Fibroblast of lung (primary cell): ENCODE data around the gene SURF4. TPM values are rescaled to one million over a fixed set of nuclear protein-coding genes. Genes with fewer than 3 reads are reported as not detected.

Experiments
- DNase-seq, 2 donors: peaks; one replicate each; pipeline versions ENCODE4 v3.0.0 to v3.0.0-alpha.2; 2010; ENCODE audit warnings: low read depth in 2 of 2
- H2AFZ ChIP-seq: 2 replicates; pipeline ENCODE4 v1.5.1; 2012; ENCODE audit warnings: low read length, control low read depth, inconsistent platforms
- H3K27ac ChIP-seq: 2 replicates; pipeline ENCODE4 v1.5.1; 2011; ENCODE audit warnings: low read length, control low read depth; ENCODE audit not compliant: insufficient read depth
- H3K27me3 ChIP-seq: 2 replicates; pipeline ENCODE4 v1.5.1; 2011; ENCODE audit warnings: mild to moderate bottlenecking, low read length; ENCODE audit not compliant: control insufficient read depth, insufficient read depth
- H3K36me3 ChIP-seq: 2 replicates; pipeline ENCODE4 v1.5.1; 2011; ENCODE audit warnings: low read length; ENCODE audit not compliant: control insufficient read depth, insufficient read depth
- H3K4me1 ChIP-seq: 2 replicates; pipeline ENCODE4 v1.5.1; 2011; ENCODE audit warnings: low read length; ENCODE audit not compliant: control insufficient read depth, insufficient read depth; ENCODE audit errors: extremely low read depth
- H3K4me2 ChIP-seq: 2 replicates; pipeline ENCODE4 v1.5.1; 2011; ENCODE audit warnings: low read length, control low read depth; ENCODE audit not compliant: insufficient read depth; ENCODE audit errors: extremely low read depth
- H3K4me3 ChIP-seq, 4 experiments: fragments of 200-600 bp in 1 of 4; sonication (generic) in 1 of 4; replicated peaks in 1 of 4; 2 replicates each; pipeline ENCODE4 v1.5.1; 2011 to 2016; ENCODE audit warnings: low read length in 4 of 4, low read depth in 3 of 4, mild to moderate bottlenecking in 3 of 4, control low read depth in 2 of 4, inconsistent platforms in 1 of 4, mixed read lengths in 1 of 4; ENCODE audit not compliant: insufficient read depth in 1 of 4; ENCODE audit errors: control extremely low read depth in 1 of 4
- H3K79me2 ChIP-seq: 2 replicates; pipeline ENCODE4 v1.5.1; 2012; ENCODE audit warnings: mild to moderate bottlenecking, low read length, inconsistent platforms; ENCODE audit not compliant: control insufficient read depth, insufficient read depth
- H3K9ac ChIP-seq: 2 replicates; pipeline ENCODE4 v1.5.1; 2011; ENCODE audit warnings: mild to moderate bottlenecking, low read length, control low read depth; ENCODE audit not compliant: insufficient read depth
- H3K9me3 ChIP-seq: 2 replicates; pipeline ENCODE4 v1.5.1; 2012; ENCODE audit warnings: low read depth, low read length; ENCODE audit not compliant: control insufficient read depth, insufficient read depth
- H4K20me1 ChIP-seq: 2 replicates; pipeline ENCODE4 v1.5.1; 2011; ENCODE audit warnings: low read length; ENCODE audit not compliant: control insufficient read depth, insufficient read depth; ENCODE audit errors: extremely low read depth
- CTCF ChIP-seq, 2 donors: IDR thresholded peaks in 1 of 2; conservative IDR thresholded peaks in 1 of 2; 1 replicate in 1 of 2; 2 replicates in 1 of 2; pipeline ENCODE4 v1.5.1; 2011 to 2012; ENCODE audit warnings: low read length in 2 of 2, control low read depth in 1 of 2, inconsistent platforms in 1 of 2, low read depth in 1 of 2, mild to moderate bottlenecking in 1 of 2
- EZH2 ChIP-seq: IDR thresholded peaks from 2 replicates; pipeline ENCODE4 v1.5.1; 2012; ENCODE audit warnings: low read length, control low read depth, mild to moderate bottlenecking; ENCODE audit errors: missing control alignments
- polyA plus RNA-seq, 2 donors: library from polyadenylated mRNA; depleted of rRNA in 1 of 2; stranded (reverse) in 1 of 2; unstranded in 1 of 2; fragments of >200 nt; gene quantifications; 2 replicates each; pipeline ENCODE4 v1.2.1, GENCODE V29; 2011 to 2012; ENCODE audit warnings: missing spikeins in 1 of 2
- total RNA-seq: library from RNA; depleted of rRNA; stranded (reverse); fragments of >200 nt; gene quantifications from 2 replicates; pipeline ENCODE4 v1.2.1, GENCODE V29; 2014

SURF4 gene
- total and polyA plus RNA-seq, 2 donors (not counting 1 experiment from before 2014, with no cell fraction given): 338 to 358 TPM

GRCh38 chr9:133332381-133332730, 43.5 kb downstream of the SURF4 start:
- Histone ChIP-seq H3K27me3 (no peaks in the 10 kb centered on the region), H3K79me2 (peaks cover 13% of the 10 kb centered on the region)

GRCh38 chr9:133331641-133332380, 44.0 kb downstream of the SURF4 start:
- H4K20me1 ChIP-seq: no peaks in the 10 kb centered on the region
- H3K4me3 ChIP-seq: no peak overlapping the region
- H3K4me2 ChIP-seq: no peak overlapping the region
- H3K36me3 ChIP-seq: peaks cover 24% of the 10 kb centered on the region
- TF ChIP-seq EZH2 (no peak), CTCF (conservative IDR thresholded peaks at IDR 0.05 in 1 of 2, IDR thresholded peaks at IDR 0.05 in 1 of 2; ENCODE audit: low read depth in 1 of 2, low read length in 2 of 2) (no peak)
- H3K79me2 ChIP-seq: peaks cover 13% of the 10 kb centered on the region
- no peaks in the 10 kb centered on the region for H3K9me3 ChIP-seq
- no peak for DNase-seq
- H2AFZ ChIP-seq: no peak overlapping the region
- peaks cover 2% of the 10 kb centered on the region for H3K4me1 ChIP-seq
- H3K9ac ChIP-seq: no peak overlapping the region
- no peaks in the 10 kb centered on the region for H3K27me3 ChIP-seq
- H3K27ac ChIP-seq: no peak overlapping the region

More at GRCh38 chr9:133332381-133332730, 43.5 kb downstream of the SURF4 start:
- Histone ChIP-seq H3K4me3 (no peak overlapping the region), H3K4me1 (peaks cover 2% of the 10 kb centered on the region), H2AFZ (no peak overlapping the region), H3K9me3 (no peaks in the 10 kb centered on the region), H3K27ac (no peak overlapping the region), H4K20me1 (no peaks in the 10 kb centered on the region), H3K9ac (no peak overlapping the region), H3K4me2 (no peak overlapping the region), H3K36me3 (peaks cover 24% of the 10 kb centered on the region)
- DNase-seq: no peak
- TF ChIP-seq CTCF (conservative IDR thresholded peaks at IDR 0.05 in 1 of 2, IDR thresholded peaks at IDR 0.05 in 1 of 2; ENCODE audit: low read depth in 1 of 2, low read length in 2 of 2) (no peak), EZH2 (no peak)

- Histone ChIP-seq H3K27ac (no peak overlapping the region), H3K4me1 (no peaks in the 10 kb centered on the region), H3K9ac (no peak overlapping the region), H3K79me2 (peaks cover 13% of the 10 kb centered on the region), H3K4me2 (no peak overlapping the region), H3K4me3 (no peak overlapping the region), H3K36me3 (peaks cover 24% of the 10 kb centered on the region), H3K27me3 (no peaks in the 10 kb centered on the region), H2AFZ (no peak overlapping the region), H3K9me3 (no peaks in the 10 kb centered on the region), H4K20me1 (no peaks in the 10 kb centered on the region)
- no peak for DNase-seq
- TF ChIP-seq EZH2: no peak
- TF ChIP-seq CTCF (conservative IDR thresholded peaks at IDR 0.05 in 1 of 2, IDR thresholded peaks at IDR 0.05 in 1 of 2; ENCODE audit: low read depth in 1 of 2, low read length in 2 of 2): no peak
Observed at GRCh38 chr9:133331221-133331620, 44.6 kb downstream of the SURF4 start.
